Peyer's patch (tissue), 4 donors: ENCODE data around the gene PKP1.

Source experiments
- CTCF ChIP-seq, 6 experiments: fragments of 450-650 bp in 4 of 6; fragments of 200-600 bp in 2 of 6; sonication (generic) in 1 of 6; IDR thresholded peaks; one replicate each; pipeline ENCODE4 v1.5.1; 2017 to 2019; ENCODE audit warnings: antibody characterized with exemption in 6 of 6, mild to moderate bottlenecking in 3 of 6, moderate library complexity in 1 of 6
- POLR2A ChIP-seq, 2 donors: fragments of 450-650 bp; IDR thresholded peaks; one replicate each; pipeline ENCODE4 v1.5.1; 2017; ENCODE audit warnings: antibody characterized with exemption in 2 of 2, mild to moderate bottlenecking in 2 of 2, moderate library complexity in 2 of 2

- TF ChIP-seq CTCF (IDR thresholded peaks at IDR 0.05) (no peak), POLR2A (IDR thresholded peaks at IDR 0.05) (no peak)
These were observed 42.4 kb downstream of the PKP1 start for GRCh38 chr1:201325678-201326060.
